Bronchial epithelial cell (primary cell): ENCODE results near the gene HLA-G. TPM values are rescaled to one million over a fixed set of nuclear protein-coding genes. Genes with fewer than 3 reads are reported as not detected.

Source experiments
- DNase-seq: peaks from one replicate; pipeline ENCODE4 v3.0.0-alpha.2; 2010; ENCODE audit warnings: low read depth
- FAIRE-seq: peaks from 2 replicates; lab custom pipeline; 2011; peaks lifted over from hg19 to GRCh38; lab: Jason Lieb, UNC
- H3K27me3 ChIP-seq: 2 replicates; pipeline ENCODE4 v1.5.1; 2011; ENCODE audit warnings: low read length; ENCODE audit not compliant: control insufficient read depth, insufficient read depth
- H3K36me3 ChIP-seq: 2 replicates; pipeline ENCODE4 v1.5.1; 2011; ENCODE audit warnings: low read length; ENCODE audit not compliant: control insufficient read depth, insufficient read depth
- H3K4me3 ChIP-seq: 2 replicates; pipeline ENCODE4 v1.5.1; 2011; ENCODE audit warnings: mild to moderate bottlenecking, low read depth, low read length, control low read depth
- CTCF ChIP-seq: IDR thresholded peaks from 2 replicates; pipeline ENCODE4 v1.5.1; 2011; ENCODE audit warnings: mild to moderate bottlenecking, moderate library complexity, low read length, control low read depth, inconsistent platforms; ENCODE audit not compliant: insufficient read depth, severe bottlenecking
- total RNA-seq: library from RNA; depleted of rRNA; stranded (reverse); fragments of >200 nt; gene quantifications from 2 replicates; pipeline ENCODE4 v1.2.1, GENCODE V29; 2014

HLA-G gene
- total RNA-seq, 1 donor from 2014 or later: 13.2 TPM

DNA sequence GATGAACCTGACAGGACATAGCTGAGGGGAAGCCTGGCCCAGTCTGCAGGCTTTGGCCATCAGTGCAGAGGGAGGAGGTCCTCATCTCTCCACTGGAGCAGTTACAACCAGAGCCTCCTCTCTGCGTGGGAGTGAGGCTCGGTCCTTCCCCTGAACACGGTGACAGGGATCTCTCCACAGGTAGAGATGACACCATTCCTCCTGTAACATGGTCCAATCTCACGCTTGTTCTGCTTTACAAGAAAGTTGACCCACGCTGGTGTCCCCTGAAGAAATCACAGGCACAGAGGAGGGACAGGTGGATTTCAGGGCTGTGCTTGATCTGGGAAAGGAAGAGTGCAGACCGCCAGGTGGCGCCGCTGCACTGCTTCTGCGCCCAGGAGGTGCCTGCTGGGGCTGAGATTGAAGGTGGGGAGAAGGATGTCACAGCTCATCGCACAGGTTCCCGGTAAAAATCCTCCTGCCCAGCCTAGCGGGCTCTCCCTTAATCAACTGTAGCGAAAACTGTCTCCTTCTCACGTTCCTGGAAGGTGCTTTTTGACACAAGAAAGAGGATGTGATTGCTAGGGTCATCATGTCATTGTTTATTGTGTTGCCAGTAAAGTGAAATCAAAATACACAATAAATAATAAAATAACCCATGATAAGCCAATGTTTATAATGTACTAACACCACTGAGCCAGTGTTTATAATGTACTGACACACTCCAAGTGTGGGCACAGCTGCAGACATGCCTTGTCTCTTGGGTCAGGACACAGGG lies 20.4 kb downstream of the HLA-G start:
- DNase-seq (peak; percentile 56), FAIRE-seq (no peak)
- H3K27me3 ChIP-seq: peaks cover 10% of the 10 kb centered on the region
- no peaks in the 10 kb centered on the region for H3K36me3 ChIP-seq
- H3K4me3 ChIP-seq: no peak overlapping the region
- TF ChIP-seq CTCF: peak; percentile 95

DNA sequence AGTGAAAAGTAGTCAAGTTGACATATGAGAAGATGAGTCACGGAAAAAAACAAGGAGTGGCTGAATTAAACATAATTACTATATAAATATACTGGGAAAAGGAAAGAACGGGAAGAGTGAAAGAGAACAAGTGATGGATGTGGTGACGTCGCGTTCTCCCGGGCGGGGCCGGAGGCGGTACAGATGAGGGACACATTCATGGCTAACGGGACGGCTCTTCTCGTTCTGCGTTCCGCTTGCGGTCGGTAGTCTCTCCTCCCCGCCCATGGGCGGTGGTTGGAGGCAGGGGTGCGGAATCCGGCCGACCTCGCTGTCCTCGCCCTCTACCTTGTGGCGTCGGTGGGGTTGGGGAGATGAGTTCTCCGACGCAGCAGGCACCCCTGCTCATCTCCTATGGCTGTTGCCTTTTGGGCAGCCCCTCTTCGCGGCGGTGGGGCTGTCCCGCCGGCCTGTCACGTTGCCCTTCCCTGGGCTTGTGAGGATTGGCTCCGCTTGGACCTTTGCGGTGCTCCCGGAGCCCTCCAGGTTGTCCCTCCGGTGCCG lies 22.5 kb downstream of the HLA-G start:
- H3K4me3 ChIP-seq: no peak overlapping the region

GRCh38 chr6:29851190-29851589 lies 23.6 kb downstream of the HLA-G start:
- H3K4me3 ChIP-seq: no peak overlapping the region
- peaks cover 10% of the 10 kb centered on the region for H3K27me3 ChIP-seq
- no peaks in the 10 kb centered on the region for H3K36me3 ChIP-seq
- FAIRE-seq (no peak), DNase-seq (no peak)
- no peak for TF ChIP-seq CTCF

More for the DNA sequence above, 22.5 kb downstream of the HLA-G start:
- no peak for TF ChIP-seq CTCF
- Histone ChIP-seq H3K27me3 (peaks cover 7% of the 10 kb centered on the region), H3K36me3 (no peaks in the 10 kb centered on the region)
- DNase-seq (peak; percentile 71), FAIRE-seq (no peak)

DNA sequence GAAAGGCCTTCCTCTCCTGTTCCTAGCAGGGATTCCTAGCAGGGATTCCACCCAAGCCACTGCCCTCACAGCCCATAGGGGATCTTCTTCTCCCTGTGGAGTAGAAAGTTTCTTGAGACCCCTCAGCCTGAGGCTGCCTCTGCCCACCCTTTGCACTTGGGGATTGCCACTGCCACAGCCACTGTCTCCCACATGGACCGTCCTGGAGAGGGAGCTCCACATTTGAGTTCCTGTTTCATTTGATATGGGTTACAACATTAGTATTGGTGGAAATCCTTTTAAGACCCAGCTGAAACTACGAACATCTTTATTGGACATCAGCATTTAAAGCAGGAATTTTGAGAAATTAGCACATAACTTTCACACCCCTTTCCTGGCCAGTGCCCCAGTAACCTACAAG lies 25.6 kb downstream of the HLA-G start:
- no peak for FAIRE-seq
- peaks cover 10% of the 10 kb centered on the region for H3K27me3 ChIP-seq

GRCh38 chr6:29858006-29858405 lies 30.4 kb downstream of the HLA-G start:
- no peaks in the 10 kb centered on the region for H3K36me3 ChIP-seq
- H3K27me3 ChIP-seq: peaks cover 3% of the 10 kb centered on the region
- H3K4me3 ChIP-seq: no peak overlapping the region
- no peak for TF ChIP-seq CTCF
- DNase-seq: no peak
- no peak for FAIRE-seq

More for the DNA sequence above, 25.6 kb downstream of the HLA-G start:
- DNase-seq: no peak
- TF ChIP-seq CTCF: no peak
- Histone ChIP-seq H3K4me3 (no peak overlapping the region), H3K36me3 (no peaks in the 10 kb centered on the region)
